Inflammatory macrophage treated with lipopolysaccharide for 1 hour (primary cell): ENCODE measurements around the gene RAP1GAP2.

Source experiments
- DNase-seq, 2 donors: peaks; one replicate each; pipeline ENCODE4 v3.0.0-alpha.2; 2020 to 2022

Gene RAP1GAP2

DNA sequence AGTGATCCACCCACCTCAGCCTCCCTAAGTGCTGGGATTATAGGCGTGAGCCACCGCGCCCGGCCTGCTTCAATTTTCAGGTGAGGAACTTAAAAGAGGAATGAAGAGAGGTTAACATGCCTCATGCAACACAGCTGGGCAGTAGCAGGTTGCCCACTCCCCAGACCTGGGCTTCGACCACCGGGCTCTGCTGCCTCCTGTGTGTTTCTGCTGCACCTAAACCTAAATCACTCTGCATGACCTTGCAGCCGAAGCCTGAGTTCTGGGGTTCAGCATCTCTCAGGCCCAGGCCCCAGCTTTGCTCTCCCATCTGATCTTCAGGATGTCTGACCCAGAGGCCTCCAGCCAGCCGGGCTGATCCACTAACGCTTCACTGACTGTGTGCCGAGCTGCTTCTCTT is 154.6 kb downstream of the RAP1GAP2 start:
- no peak for DNase-seq

DNA sequence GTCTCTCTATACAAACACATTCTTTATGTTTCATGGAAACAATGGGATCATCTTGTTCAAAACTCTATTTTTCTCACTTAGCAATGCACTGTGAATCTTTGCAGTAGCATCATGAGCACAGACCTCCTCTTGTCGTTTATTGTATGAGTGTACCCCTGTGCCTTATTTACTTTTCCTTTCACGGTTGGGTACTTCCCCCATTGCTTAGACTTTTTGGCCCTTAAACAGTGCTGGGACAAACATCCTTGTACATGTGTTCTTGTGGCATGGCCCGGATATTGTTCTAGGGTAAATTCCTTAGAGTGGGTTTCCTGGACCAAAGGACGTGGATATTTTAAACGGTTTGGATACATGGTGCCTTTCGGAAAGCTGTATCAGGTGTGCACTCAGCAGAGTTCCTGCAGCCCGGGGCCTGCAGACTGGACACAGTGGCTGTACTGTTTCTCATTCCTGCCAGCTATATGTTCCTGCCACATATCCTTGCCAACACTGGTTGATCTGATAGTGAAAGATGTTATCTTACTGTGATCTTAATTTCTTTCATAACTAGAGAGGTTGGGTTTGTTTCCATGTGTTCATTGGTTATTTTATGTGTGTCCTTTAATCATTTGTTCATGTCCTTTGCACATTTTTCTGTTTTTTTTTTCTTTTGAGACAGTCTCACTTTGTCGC is 156.1 kb downstream of the RAP1GAP2 start:
- no peak for DNase-seq

DNA sequence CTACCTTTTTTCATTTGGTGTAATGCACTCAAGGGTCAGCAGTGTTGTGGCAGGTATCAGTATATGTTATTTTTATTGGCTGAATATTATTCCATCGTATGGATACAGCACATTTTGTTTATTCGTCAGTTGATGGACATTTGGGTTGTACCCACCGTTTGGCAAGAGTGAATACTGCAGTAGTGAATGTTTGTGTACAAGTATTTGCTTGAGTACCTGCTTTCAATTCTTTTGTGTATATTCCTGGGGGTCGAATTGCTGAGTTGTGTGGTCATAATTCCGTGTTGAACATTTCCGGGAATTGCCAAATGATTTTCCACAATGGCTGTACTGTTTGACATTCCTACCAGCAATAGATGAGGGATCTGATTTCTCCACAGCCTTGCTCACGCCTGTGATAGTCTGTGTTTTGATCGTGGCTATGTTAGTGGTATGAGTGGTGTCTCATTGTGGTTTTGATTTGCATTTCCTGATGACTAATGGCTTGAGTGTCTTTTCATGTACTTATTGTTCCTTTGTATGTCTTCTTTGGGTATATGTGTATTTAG is 158.7 kb downstream of the RAP1GAP2 start:
- DNase-seq = peak; percentile 44 to 54

DNA sequence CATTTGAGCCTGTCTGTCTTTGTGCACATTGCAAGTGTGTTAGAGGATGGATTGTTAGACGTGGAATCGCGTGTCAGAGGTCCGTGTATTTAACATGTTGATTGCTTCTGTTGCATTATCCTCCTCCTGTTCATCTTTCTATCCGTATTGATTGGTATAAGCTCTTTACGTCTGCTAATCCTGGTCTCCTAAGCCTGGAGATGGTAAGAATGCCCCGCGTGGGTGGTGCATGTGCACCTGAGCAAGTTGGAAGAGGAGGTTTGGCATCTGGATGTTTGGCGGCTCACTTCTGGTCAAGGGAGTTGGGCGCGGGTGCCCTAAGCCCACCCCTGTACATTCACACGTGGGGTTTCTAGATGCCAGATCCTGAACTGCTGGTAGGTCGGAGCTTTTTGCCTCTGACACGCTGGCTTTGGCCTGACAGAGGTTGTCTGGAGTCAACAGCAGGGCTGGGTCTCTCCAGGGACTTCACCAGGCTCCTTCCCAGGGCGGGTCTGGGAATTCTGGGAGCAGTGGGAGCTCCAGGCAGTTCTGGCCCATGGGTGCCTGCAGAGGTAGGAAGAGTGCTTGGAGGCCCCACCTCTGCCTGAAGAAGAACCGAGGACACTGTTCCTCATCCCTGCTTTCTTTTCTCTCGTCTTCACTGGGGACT is 159.8 kb downstream of the RAP1GAP2 start:
- no peak for DNase-seq

DNA sequence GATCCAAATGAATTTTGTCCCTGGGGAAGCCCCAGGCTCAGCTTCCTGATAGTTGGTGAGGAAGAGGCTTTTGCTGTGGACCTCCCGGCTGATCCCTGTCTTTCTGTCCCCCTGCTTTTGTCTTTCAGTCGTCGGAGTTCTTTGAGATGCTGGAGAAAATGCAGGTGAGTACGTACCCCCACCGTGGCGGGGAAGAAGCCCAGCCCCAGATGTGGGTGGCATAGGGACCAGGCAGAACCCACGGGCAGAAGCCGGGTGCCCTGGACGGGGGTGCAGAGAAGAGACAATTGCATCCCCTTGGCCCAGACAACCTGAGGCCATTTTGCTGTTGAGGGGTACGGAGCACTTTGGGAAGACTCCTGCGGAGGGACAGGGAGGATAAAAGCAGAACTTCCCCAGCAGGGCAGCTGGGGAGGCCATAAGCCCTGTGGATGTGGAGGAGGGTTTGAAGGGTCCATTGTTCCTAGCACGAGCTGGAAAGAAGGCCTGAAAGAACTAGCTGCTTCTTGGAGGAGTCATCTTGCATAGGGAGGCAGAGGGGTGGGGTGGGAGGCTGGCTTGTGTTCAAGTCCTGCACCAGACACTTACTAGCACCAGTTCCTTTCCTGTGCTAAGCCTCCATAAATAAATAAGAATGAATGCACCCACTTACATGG is 161.5 kb downstream of the RAP1GAP2 start:
- DNase-seq = no peak

DNA sequence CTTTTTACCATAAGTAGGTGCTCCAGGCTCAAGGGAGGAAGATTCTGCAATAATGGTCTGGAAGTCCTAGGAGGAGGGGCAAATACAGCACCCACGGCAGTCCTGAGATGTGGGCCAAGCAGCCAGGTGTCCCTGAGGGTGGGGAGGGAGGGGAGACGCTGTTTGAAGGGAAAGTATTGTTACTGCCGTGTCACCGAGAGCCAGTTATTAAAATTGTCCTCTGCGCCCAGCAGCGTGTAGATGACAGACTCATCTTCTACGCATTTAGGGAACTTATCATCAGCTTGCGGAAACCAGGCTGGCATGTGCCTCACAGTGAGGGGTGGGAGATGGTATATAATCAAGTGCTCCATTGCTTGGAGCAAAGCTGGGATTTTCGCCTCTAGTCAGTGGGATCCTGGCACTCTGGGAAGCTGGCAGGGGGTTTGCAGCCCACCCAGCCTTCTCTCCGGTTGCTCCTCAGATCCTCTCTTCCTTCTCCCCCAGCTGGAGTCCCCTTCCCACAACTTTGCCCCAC is 162.5 kb downstream of the RAP1GAP2 start:
- no peak for DNase-seq

DNA sequence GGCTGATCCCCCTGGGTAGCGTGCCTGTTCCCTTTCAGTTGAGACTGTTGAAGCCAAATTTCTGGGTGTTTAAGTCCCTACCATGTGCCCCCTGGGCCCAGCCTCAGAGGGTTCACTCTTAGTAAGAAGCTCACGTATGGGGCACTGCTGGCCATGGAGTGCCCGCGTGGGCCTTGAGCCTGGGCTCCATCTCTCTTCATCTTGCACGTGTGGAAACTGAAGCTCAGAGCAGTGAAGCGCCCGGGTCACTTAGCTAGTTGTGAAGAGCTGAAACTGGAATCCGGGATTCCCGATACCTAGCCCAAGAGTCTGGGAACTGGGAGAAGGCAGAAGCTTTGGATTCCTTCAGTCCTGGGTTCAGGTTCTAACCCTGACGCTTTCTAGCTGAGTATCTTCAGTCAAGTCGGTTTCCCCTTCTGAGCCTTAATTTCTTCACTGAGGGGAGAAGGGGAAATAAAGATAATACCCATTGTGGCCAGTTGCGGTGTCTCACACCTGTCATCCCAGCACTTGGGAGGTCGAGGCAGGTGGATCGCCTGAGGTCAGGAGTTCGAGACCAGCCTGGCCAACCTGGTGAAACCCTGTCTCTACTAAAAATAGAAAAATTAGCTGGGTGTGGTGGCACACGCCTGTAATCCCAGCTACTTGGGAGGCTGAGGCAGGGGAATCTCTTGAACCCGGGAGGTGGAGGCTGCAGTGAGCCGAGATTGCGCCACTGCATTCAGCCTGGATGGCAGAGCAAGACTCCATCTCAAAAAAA is 163.3 kb downstream of the RAP1GAP2 start:
- DNase-seq = no peak

DNA sequence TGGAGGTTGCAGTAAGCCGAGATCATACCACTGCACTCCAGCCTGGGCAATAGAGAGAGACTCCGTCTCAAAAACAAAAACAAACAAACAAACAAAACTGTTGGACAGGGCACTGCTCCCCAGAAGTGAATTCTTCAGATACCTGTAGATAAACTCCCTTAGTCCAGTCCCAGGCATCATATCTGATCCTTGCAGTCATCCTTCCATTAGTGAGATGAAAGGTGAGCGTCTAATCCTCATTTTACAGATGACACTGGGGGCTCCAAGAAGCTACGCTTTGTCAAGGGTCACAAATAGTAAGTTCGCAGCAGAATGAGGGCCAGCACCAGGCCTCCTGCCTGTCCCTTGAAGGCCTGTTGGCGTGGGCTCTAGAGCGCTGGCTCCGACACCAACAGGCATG is 165.2 kb downstream of the RAP1GAP2 start:
- DNase-seq = no peak

DNA sequence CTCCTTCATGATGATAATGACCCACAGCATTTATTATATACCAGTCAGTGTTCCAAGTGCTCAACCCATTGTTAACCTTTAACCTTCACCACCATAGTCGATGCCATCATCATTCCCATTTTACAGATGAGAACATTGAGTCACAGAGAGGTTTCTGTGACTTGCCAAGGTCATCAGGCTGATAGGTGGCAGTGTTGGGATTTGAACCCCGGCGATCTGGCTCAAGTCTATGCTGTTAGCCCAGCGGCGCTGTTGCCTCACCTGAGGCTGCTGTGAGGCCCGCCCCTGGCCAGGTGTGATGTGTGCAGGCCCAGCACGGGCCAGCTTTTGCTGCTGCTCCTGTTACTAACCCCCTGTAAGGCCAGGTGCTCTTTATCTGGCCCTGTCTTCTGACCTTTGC is 166.0 kb downstream of the RAP1GAP2 start:
- DNase-seq = no peak

DNA sequence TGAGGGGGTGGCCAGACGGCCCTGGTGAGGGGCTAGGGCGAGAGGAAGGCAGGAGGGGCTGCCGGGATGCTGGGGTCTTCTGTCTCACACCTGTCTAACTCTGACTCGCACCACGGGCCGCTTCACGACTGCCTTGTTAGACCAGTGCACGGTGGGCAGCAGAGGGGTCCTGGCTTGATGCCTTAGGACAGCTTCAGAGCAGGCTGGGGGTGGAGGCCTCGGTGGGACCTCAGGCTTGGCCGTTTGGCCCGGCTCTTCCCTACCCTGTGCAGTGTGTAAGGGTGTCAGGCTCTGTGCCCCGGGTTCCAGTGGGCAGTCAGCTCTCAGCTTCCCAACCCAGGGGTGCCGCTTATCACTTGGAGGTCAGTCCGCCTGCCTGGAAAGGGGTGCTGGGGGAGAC is 166.5 kb downstream of the RAP1GAP2 start:
- no peak for DNase-seq

DNA sequence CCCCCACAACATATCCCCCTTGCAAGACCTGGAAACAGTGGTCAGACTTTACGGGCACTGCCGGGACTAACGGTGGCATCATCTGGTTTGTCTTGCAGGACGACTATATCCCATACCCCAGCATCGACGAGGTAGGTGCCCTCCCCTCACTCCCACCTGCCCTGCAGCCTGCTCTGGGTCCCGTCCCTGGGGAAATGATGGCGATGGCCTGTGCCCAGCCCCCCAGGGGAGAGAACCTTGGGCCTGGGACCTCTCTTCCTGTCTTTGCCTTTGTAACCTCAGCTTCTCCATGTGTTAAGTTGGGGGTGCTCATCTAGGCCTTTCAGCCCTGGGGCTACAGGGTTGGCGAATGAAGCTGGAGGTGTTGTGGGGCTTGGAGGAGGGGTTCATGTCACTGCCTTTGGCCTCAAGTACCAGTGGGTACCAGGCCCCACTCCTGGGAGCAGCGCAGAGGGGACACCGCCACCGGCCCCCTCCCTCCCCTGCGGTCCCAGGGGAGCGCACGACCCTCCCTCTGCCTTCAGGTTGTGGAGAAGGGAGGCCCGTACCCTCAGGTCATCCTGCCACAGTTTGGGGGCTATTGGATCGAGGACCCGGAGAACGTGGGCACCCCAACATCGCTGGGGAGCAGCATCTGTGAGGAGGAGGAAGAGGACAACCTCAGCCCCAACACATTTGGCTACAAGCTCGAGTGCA is 167.2 kb downstream of the RAP1GAP2 start:
- no peak for DNase-seq

DNA sequence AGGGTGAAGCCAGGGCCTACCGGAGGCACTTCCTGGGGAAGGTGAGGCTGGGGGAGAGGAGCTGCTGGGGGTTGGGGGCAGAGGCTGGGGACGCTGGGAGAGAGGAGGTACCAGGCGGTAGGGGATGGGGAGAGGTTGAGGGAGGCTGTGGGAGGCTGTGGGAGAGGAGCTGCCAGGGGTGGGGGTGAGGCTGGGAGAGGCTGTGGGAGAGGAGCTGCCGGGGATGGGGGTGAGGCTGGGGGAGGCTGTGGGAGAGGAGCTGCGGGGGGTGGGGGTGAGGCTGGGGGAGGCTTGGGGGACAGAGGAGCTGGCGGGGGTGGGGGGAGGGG is 167.8 kb downstream of the RAP1GAP2 start:
- DNase-seq = no peak

DNA sequence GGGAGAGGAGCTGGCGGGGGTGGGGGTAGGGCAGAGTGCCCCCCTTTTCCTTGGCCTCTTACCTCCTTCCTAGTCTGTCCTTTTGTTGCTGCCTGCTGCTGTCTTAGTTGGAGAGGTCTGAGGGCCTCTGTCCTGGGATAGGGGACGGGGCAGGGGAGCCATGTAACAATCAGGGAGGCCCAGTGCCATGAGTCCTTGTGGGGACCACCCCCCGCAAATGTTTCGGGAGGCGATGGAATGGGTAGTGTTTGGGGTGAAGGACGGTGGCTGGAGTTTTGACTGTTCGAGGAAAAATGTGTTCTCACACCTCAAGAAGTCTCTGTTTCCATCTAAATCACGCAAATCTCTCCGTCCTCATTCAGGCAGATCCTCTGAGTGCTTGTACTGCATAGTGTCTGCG is 168.1 kb downstream of the RAP1GAP2 start:
- DNase-seq = no peak

DNA sequence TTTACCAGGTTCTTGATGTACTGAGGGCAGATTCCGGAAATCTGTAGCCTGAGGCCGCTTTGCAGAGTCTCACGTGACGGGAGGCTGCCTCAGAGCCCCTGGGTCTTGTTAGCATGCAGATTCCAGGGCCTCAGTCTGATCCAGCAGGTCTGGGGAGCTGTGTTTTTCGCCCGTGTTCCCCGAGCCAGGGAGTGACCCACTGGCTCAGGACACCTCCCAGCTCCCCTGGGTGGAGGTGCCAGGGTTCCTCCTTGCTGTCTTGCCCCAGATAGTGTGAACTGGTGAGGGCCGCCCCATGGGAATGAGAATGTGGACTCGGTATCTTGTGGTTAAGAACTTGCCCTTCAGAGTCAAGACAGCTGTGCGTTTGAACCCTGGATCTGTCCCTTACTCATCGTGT is 168.6 kb downstream of the RAP1GAP2 start:
- DNase-seq = no peak

DNA sequence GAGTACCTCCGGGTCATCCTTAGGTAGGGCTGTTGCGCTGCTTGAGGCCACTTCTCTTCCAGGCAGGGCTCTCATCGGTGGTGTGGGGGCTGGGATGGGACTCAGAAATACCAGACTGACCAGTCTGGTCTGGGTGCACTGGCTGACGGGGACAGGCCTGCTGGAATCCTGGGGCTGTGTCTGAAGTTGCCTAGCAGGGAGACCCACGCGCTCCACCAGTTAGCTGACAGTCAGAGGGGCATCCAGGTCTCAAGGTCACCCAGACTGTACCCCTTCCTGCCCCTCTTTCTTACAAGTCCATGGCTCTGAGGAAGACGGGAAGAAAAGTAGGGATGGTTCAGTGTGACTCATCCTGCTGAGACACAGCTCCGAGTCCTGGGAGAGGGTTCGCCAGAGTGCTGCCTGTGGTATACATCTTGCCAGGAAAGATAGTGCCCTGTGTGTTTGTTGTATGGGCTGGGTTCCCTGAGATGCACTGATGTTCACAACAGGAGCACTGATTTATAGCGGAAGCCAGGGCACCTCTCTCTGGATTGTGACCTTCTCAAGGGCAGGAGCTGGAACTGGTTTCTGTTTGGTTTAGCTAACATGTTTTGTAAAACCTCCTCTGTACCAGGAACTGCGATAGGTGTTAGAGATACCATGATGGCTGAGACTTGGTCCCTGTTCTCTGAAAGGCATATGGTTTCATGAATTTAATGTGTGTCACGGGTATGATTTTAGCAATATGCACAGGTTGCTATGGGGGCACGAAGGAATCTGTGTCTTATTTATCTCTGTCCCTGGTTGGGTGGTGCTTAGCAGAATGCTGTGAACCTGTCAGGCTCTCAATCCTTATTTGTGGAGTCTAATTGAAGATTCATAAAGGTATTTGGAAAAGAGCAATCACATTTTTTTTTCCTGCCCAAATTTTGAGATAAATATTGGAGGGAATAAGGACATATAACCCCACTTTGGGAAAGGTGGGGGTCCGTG is 169.7 kb downstream of the RAP1GAP2 start:
- no peak for DNase-seq

DNA sequence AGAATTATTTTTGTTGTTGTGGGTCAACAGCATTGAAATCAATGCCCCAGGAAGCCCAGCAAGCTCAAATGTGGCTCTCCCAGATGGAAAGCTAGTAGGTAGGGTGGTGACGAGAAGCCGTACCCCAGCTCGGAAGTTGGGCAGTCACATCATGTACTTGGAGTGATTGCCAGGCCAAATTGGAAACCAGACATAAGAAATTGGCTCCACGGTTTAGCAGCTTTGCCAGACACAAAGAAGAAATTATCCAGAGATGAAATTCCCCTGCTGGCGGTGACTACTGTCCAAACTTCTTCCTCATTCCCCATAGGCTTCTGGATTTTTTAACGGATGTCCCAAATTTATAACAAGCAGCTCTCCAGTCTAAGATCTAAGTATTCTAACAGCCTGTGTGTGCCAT is 171.3 kb downstream of the RAP1GAP2 start:
- no peak for DNase-seq

DNA sequence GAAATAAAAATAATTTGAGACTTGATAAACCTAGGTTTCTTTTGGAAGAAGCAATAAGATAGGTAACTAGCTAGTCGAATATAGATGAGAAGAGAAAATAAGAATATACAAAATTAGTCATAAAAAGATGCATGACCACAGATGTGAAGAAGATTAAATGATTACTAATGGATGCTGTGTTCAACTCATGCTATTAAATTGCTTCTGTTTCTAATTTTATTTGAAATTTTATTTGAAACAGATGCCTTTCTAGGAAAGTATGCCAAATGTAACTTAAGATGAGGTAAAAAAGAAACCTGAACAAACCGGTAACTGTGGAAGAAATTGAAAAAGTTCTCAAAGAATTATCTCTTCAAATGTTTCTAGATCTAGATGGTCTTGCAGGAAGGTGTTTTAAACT is 175.6 kb downstream of the RAP1GAP2 start:
- DNase-seq = no peak

DNA sequence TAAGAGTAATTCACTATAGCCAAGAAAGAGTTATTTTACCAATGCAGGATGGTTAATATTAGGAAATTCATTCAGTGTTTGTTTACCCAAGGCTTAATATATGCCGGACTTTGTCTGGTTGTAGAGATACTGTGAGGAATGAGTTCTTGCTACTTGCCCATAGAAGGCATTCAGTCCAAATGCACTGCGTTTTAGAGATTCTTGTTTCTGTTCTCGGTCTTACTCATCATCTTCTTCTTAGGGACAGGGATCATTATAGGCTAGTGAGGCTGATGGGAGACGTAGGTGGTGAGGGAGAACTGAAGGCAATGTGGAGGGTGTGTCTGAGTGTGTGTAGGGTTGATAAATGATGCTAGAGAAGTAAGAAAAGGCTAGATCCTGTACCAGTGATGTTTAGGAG is 176.5 kb downstream of the RAP1GAP2 start:
- DNase-seq = no peak

DNA sequence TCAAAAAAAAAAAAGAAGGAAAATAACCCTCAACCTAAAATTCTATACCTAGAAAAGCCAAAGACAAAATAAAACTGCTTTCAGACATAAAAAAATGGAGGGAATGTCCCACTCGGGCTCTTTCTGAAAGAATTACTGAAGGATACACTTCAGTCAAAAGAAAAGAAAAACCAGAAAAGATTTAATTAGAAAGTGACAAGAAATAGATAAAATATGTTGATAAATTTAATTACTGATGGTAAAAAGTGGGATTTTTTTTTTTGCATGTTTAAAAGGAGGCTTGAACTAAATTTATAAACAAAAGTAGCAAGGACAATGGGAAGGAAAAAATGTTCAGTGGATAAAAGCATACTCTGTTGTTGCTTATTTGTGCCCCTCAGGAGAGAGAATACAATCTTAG is 178.1 kb downstream of the RAP1GAP2 start:
- no peak for DNase-seq

DNA sequence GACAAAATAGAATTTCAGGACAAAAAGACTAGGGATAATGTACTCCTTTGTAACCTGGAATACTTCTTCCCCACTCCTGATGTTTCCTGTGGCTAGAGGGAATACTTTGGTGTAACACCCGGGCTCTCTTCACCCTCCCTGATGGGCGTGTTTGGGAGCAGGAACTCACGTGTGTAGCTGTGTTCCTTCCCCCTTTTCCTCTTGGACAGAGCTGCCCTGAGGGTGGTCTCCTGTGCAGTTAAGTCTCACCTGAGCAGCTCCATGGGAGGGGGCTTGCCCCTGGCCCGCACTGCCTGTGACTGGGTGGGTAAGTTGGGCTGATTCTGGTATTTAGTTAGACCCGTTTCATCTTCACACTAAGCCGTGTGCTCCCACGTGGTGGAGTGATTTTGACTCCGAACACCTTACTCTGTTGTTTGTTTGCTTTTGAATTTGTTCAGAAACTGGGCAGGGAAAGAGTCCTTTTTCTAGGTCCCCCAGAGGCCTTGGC is 179.3 kb downstream of the RAP1GAP2 start:
- DNase-seq = no peak

DNA sequence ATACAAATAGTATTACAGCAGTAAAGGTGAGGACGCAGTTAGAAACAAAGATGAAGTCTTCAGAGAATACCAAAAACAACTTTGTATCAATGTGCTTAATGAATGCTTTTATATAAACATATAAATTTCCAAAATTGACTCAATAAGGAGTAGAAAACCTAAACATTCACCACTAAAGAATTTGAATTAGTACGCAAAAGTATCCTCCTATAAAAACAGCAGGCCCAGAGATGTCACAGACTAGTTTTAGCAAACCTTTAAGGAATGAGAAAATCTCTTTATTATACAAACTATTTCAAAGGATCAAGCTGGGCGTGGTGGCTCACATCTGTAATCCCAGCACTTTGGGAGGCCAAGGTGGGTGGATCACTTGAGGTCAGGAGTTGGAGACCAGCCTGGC is 180.9 kb downstream of the RAP1GAP2 start:
- DNase-seq = no peak
